ENCODE results near the gene DGCR2.
"Not testable (repeated sequence)": the region's sequence is repeated elsewhere in the genome, so short reads cannot be mapped to it uniquely, and the experiment has no call there.

DGCR2 gene

DNA sequence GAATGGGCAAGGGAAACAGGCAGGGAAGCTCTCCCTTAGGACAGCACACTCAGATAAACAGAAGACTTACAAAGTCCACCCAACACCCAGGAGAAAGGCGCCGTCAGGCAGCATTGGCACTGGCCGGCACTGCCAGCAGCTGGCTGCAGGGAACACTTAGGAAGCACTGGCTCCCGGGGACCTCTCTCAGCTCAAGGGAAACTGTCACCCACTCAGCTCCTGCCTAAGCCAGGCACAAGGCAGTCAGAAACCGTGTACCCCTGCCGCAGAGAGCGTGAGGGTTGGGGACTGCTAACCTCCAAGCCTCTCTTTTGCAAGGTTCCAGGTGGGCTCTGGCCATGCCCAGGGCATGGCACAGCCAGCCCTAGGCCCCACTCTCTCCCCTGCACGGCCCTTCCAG is 64.7 kb downstream of the DGCR2 start:
- no peak overlapping the region for H3K27ac ChIP-seq

DNA sequence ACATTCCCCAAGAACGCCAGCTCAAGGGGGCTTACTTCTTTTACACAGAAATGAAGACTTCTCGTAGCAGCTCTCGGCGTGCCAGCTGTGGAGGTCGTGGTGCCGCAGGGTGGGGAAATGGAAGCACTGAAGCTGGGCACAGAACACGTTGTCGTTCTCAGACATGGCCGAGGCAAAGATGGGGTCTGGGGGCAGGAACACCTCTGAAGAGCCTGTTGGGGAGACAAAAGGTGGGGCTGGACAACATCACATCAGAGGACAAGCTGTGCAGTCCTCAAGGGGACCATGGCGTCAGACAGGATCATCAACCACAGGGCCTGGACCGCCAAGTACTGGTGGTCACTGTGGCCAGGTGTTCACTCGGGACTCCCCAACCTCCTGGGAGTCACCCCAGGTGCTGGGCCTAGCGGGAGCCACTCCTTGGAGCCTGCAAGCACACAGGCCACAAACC is 65.2 kb downstream of the DGCR2 start:
- Histone ChIP-seq H3K27me3 (no peaks in the 10 kb centered on the region), H3K9ac (no peak overlapping the region), H3K4me1 (no peaks in the 10 kb centered on the region)

More for the DNA sequence above, 64.7 kb downstream of the DGCR2 start:
- Histone ChIP-seq H3K4me3 (no peak overlapping the region), H4K20me1 (peaks cover 81% of the 10 kb centered on the region), H3K4me1 (no peaks in the 10 kb centered on the region), H3K9ac (no peak overlapping the region), H3K9me3 (no peaks in the 10 kb centered on the region), H3K36me3 (peaks cover 95% of the 10 kb centered on the region), H3K4me2 (no peak overlapping the region), H3K27me3 (no peaks in the 10 kb centered on the region)
- no peak for TF ChIP-seq Cebpa-rat (IDR thresholded peaks at IDR 0.05)

DNA sequence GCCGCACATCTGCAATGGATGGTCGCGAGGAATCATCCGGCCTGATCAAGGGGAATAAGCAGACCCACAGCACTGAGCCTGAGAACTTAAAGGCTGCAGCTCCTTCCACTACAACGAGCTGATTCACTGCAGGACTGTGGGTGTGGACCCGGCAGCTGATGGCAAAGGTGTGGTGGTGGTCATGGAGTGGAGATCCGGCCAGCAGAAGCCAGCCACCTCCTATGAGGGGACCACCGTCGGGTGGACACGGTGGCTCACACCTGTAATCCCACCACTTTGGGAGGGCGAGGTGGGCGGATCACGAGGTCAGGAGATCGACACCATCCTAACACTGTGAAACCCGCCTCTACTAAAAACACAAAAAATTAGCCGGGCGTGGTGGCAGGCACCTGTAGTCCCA is 66.4 kb downstream of the DGCR2 start:
- Histone ChIP-seq H4K20me1 (peaks cover 74% of the 10 kb centered on the region), H3K27ac (no peak overlapping the region), H3K36me3 (peaks cover 95% of the 10 kb centered on the region), H3K9me3 (no peaks in the 10 kb centered on the region), H3K4me3 (no peak overlapping the region), H3K27me3 (no peaks in the 10 kb centered on the region), H3K9ac (no peak overlapping the region), H3K4me1 (no peaks in the 10 kb centered on the region), H3K4me2 (no peak overlapping the region)
- no peak for TF ChIP-seq Cebpa-rat (IDR thresholded peaks at IDR 0.05)

More for the DNA sequence above, 65.2 kb downstream of the DGCR2 start:
- H3K9me3 ChIP-seq = no peaks in the 10 kb centered on the region
- no peak for TF ChIP-seq Cebpa-rat (IDR thresholded peaks at IDR 0.05)
- H3K27ac ChIP-seq = no peak overlapping the region
- H3K4me2 ChIP-seq = no peak overlapping the region
- peaks cover 95% of the 10 kb centered on the region for H3K36me3 ChIP-seq
- H4K20me1 ChIP-seq = peaks cover 83% of the 10 kb centered on the region
- H3K4me3 ChIP-seq = no peak overlapping the region

DNA sequence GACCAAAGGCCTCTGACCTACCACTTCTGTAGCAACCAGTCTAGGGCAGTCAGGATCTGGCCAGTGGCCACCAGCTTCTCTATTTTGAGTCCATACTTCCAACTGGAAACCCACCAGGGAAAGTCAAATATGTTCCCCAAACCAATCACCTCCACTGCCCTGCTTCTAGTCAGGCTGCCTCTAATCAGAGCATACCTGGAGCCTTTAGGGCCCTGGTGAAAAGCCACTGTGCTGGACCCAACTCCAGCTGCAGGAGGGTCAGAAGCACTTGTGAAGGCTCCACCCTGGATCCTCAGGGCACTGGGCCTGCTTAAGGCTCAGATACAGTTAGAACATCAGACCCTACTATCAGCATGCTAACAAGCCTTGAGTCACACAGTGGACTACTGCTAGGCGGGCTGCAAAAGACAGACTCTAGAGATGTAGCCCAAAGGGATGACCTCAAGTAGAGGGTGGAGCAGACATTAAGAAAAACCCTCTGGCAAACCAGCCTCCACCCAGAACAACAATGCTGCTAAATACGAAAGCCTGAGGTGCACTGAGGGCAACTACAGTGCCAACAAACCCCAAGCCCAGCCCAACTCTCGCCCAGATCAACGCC is 69.2 kb downstream of the DGCR2 start:
- Histone ChIP-seq H4K20me1 (peaks cover 63% of the 10 kb centered on the region), H3K9ac (no peak overlapping the region), H3K4me3 (no peak overlapping the region), H3K27ac (no peak overlapping the region), H3K4me1 (no peaks in the 10 kb centered on the region), H3K36me3 (peaks cover 95% of the 10 kb centered on the region), H3K27me3 (no peaks in the 10 kb centered on the region), H3K9me3 (no peaks in the 10 kb centered on the region), H3K4me2 (no peak overlapping the region)
- TF ChIP-seq Cebpa-rat (IDR thresholded peaks at IDR 0.05) = no peak

DNA sequence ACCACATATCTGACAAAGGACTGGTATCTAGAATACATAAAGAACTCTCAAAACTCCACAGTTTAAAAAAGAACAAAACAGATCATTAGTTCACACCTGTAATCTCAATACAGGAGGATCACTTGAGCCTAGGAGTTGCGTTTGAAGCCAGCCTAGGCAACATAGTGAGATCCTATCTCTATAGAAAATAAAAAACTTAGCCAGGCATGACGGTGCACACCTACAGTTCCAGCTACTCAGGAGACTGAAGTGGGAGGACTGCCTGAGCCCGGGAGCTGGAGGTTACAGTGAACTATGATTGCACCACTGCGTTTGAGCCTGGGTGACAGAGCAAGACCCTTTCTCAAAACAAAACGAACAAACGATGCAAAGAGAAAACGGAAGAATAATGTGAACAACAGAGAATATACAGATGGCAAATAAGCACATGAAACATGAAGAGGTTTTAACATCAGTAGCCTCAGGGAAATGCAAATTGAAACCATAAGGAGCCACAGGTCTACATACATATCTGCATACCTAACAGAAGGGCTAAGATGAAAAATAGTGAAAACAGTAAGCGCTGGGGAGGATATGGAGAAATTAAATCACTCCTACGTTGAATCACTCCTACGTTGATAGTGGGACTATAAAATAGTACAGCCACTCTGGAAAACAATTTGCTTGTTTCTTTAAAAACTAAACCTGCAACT is 70.7 kb downstream of the DGCR2 start:
- no peak for TF ChIP-seq Cebpa-rat (IDR thresholded peaks at IDR 0.05)
- Histone ChIP-seq H3K27ac (no peak overlapping the region), H3K4me3 (no peak overlapping the region), H3K36me3 (peaks cover 95% of the 10 kb centered on the region), H3K4me1 (no peaks in the 10 kb centered on the region), H3K27me3 (no peaks in the 10 kb centered on the region), H3K9ac (no peak overlapping the region), H3K9me3 (no peaks in the 10 kb centered on the region), H4K20me1 (peaks cover 50% of the 10 kb centered on the region), H3K4me2 (no peak overlapping the region)

DNA sequence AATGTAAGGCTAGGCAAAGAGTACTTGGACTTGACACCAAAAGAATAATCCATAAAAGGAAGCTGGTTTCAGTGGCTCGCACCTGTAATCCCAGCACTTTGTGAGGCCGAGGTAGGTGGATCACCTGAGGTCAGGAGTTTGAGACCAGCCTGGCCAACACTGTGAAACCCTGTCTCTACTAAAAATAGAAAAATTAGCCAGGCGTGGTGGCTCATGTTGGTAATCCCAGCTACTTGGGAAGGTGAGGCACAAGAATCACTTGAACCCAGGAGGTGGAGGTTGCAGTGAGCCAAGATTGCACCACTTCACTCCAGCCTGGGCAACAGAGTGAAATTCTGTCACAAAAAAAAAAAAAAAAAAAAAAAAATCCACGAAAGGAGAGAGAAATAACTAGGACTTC is 71.4 kb downstream of the DGCR2 start:
- not testable (repeated sequence) for H3K9me3 ChIP-seq, H3K4me3 ChIP-seq, H3K4me2 ChIP-seq, H3K9ac ChIP-seq, H3K27me3 ChIP-seq, H3K27ac ChIP-seq, H3K4me1 ChIP-seq
- Histone ChIP-seq H3K36me3 (peaks cover 94% of the 10 kb centered on the region), H4K20me1 (peaks cover 45% of the 10 kb centered on the region)

DNA sequence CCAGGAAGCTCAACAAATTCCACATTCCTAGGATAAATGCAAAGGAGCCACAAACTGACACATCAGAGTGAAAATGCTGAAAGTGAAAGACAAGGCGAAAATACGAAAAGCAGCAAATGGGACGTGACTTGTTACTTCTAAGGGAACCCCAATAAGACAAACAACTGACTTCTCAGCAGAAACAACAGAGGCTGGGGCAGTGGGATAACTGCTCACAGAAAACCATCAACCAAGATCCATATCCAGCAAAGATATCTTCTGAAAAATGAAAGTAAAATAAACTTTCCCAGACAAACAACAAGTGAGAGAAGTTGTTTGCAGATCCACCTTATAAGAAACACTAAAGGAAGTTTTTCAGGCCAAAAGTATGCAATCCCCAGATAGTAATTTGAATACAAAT is 72.1 kb downstream of the DGCR2 start:
- H3K36me3 ChIP-seq = peaks cover 97% of the 10 kb centered on the region
- H3K27ac ChIP-seq = no peak overlapping the region
- no peaks in the 10 kb centered on the region for H3K9me3 ChIP-seq
- H4K20me1 ChIP-seq = peaks cover 40% of the 10 kb centered on the region
- H3K4me1 ChIP-seq = no peaks in the 10 kb centered on the region
- H3K4me2 ChIP-seq = no peak overlapping the region
- no peak overlapping the region for H3K4me3 ChIP-seq
- TF ChIP-seq Cebpa-rat (IDR thresholded peaks at IDR 0.05) = no peak
- H3K27me3 ChIP-seq = no peaks in the 10 kb centered on the region
- no peak overlapping the region for H3K9ac ChIP-seq

DNA sequence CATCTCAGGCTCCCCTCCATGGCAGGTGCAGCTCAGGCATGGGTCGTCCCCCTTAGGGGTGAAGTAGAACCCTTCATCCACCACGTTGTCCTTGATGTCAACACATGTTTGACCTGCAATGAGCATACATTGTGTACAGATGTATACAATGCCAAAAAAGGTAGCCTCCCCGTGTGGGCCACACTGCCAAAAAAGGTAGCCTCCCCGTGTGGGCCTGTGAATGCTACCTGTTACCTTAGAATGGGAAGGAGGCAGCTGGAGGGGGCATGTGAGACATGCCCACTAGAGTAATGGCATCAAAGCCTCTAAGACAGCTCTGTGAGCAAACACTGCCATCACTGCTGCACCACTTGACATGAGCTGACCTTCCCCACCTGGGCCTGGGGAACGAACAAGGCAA is 73.7 kb downstream of the DGCR2 start:
- Histone ChIP-seq H3K27ac (no peak overlapping the region), H3K4me2 (no peak overlapping the region), H3K36me3 (peaks cover 99% of the 10 kb centered on the region), H3K4me1 (no peaks in the 10 kb centered on the region), H4K20me1 (peaks cover 48% of the 10 kb centered on the region), H3K9ac (no peak overlapping the region), H3K27me3 (no peaks in the 10 kb centered on the region), H3K9me3 (no peaks in the 10 kb centered on the region), H3K4me3 (no peak overlapping the region)
- no peak for TF ChIP-seq Cebpa-rat (IDR thresholded peaks at IDR 0.05)

DNA sequence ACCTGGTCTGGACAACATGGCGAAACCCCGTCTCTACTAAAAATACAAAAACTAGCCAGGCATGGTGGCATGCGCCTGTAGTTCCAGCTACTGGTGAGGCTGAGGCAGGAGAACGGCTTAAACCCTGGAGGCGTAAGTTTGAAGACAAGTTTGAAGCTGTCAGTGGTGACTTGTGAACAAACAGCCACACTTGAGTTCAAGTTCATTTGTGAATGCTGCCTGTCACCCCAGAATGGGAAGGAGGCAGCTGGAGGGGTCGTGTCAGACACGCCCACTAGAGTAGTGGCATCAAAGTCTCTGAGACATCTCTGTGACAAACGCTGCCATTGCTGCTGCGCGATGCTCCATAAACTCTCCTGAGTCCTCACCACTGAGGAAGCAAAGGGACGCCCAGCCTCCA is 74.2 kb downstream of the DGCR2 start:
- Histone ChIP-seq H3K27ac (no peak overlapping the region), H3K4me1 (peaks cover 2% of the 10 kb centered on the region), H3K27me3 (no peaks in the 10 kb centered on the region), H3K36me3 (peaks cover 99% of the 10 kb centered on the region), H4K20me1 (peaks cover 48% of the 10 kb centered on the region), H3K9ac (no peak overlapping the region), H3K9me3 (no peaks in the 10 kb centered on the region), H3K4me2 (no peak overlapping the region), H3K4me3 (no peak overlapping the region)
- TF ChIP-seq Cebpa-rat (IDR thresholded peaks at IDR 0.05) = no peak

DNA sequence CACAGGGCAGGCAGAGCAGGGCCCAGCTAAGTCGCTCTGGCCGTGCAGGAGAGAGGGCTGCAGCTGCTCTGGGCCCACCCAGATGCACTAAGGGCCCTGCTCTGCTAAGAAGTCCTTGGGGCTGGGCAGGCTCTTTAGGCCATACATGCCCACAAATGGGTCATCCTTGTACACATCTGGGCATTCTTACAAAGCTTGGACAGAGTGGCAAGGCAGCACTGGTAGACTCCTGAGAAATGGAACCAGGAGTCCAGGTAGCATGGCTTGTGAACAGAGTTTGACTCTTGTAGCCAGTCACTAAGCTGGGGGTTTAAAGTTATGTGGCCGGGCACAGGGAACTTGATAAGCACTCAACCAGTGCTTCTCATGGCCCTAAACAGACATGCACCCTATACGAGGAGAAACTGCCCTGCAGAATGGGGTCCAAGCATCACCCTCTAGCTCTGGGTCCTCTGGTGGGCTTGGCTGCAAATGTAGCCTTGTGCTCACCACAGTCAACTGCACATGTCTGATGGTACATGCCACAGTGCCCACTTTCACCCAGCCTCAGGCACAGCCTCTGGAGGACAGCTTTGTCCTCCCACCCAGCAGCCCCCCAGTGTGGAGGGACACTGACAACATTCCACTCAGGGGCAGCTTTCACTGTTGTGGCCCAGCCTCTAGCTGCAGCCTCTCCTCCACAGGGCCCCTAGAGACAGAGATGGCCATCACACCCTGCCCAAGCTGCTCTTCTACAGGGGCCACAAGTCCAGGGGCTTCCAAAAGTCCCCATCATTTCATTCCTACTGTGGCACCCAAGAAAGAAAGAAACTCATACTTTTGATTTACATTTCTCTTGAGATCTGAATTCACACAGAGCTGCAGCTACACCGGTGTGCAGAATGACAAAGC is 75.2 kb downstream of the DGCR2 start:
- peaks cover 12% of the 10 kb centered on the region for H3K4me1 ChIP-seq
- H4K20me1 ChIP-seq = peaks cover 48% of the 10 kb centered on the region
- no peak overlapping the region for H3K4me2 ChIP-seq
- no peak overlapping the region for H3K4me3 ChIP-seq
- no peak for TF ChIP-seq Cebpa-rat (IDR thresholded peaks at IDR 0.05)
- H3K27me3 ChIP-seq = no peaks in the 10 kb centered on the region
- H3K9ac ChIP-seq = no peak overlapping the region
- peaks cover 99% of the 10 kb centered on the region for H3K36me3 ChIP-seq
- no peaks in the 10 kb centered on the region for H3K9me3 ChIP-seq
- H3K27ac ChIP-seq = no peak overlapping the region
